GM06990 (cell line): ENCODE data around the gene HIVEP3.

Source experiments
- DNase-seq: peaks from one replicate; pipeline ENCODE4 v3.0.0-alpha.2; 2011; ENCODE audit not compliant: insufficient read length; ENCODE audit errors: extremely low read depth
- H3K27me3 ChIP-seq: replicated peaks from 2 replicates; pipeline ENCODE4 v1.6.0; 2011; ENCODE audit warnings: low read length; ENCODE audit not compliant: control insufficient read depth, insufficient read depth
- H3K36me3 ChIP-seq: 2 replicates; pipeline ENCODE4 v1.5.1; 2011; ENCODE audit warnings: low read length; ENCODE audit not compliant: control insufficient read depth, insufficient read depth
- H3K4me3 ChIP-seq: replicated peaks from 2 replicates; pipeline ENCODE4 v1.5.1; 2011; ENCODE audit warnings: low read depth, mild to moderate bottlenecking, control low read depth, low read length
- TF ChIP-seq, protein P1 (sequence below): IDR thresholded peaks from 2 replicates; pipeline ENCODE4 v1.5.1; 2011; ENCODE audit warnings: low read length, control low read depth, mild to moderate bottlenecking, inconsistent platforms; ENCODE audit not compliant: insufficient read depth, poor library complexity, severe bottlenecking

HIVEP3 gene

DNA sequence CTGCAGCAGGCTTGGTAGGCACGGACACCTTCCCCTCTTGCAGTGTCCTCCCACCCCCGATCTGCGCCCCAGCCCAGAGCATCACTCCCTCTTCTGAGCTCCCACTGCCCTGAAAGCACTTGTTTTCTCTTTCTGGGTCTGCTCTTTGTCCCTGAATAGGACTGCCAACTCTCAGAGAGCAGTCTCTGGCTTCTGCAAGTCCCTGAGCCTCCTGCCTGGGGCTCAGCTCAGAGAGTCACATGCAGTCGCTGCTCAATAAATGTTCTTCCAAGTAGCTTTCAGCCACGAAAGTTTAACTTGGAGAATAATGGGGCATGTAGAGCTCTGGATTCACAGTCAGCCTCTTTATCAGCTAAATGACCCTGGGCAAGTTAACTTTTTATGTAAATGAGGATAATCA lies 205.6 kb downstream of the HIVEP3 start:
- H3K4me3 ChIP-seq, result no peak overlapping the region
- DNase-seq, result no peak
- no peaks in the 10 kb centered on the region for H3K36me3 ChIP-seq
- no peaks in the 10 kb centered on the region for H3K27me3 ChIP-seq
- TF ChIP-seq, protein P1, sequence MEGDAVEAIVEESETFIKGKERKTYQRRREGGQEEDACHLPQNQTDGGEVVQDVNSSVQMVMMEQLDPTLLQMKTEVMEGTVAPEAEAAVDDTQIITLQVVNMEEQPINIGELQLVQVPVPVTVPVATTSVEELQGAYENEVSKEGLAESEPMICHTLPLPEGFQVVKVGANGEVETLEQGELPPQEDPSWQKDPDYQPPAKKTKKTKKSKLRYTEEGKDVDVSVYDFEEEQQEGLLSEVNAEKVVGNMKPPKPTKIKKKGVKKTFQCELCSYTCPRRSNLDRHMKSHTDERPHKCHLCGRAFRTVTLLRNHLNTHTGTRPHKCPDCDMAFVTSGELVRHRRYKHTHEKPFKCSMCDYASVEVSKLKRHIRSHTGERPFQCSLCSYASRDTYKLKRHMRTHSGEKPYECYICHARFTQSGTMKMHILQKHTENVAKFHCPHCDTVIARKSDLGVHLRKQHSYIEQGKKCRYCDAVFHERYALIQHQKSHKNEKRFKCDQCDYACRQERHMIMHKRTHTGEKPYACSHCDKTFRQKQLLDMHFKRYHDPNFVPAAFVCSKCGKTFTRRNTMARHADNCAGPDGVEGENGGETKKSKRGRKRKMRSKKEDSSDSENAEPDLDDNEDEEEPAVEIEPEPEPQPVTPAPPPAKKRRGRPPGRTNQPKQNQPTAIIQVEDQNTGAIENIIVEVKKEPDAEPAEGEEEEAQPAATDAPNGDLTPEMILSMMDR, result no peak

DNA sequence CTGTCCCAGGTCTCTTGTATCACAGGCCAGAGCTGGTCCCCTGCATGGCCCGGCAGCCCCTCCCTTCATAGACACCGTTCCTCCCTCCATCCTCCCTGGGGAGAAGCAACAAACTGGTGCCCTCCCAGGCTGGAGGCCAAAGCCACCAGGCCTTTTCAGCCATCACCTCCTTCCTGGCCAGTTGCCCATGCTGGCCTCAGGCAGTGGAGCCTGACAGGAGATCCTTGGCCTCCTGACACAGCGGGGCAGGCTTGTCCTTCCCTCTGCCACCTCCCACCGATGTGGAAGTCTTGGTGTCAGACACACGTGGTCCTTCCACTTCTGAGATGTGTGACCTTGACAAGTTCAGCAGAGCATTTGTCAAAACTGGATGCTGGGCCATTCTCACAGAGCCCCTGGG lies 206.0 kb downstream of the HIVEP3 start:
- Histone ChIP-seq H3K27me3 (no peaks in the 10 kb centered on the region), H3K4me3 (no peak overlapping the region), H3K36me3 (no peaks in the 10 kb centered on the region)
- TF ChIP-seq, protein P1, result no peak
- DNase-seq, result no peak

DNA sequence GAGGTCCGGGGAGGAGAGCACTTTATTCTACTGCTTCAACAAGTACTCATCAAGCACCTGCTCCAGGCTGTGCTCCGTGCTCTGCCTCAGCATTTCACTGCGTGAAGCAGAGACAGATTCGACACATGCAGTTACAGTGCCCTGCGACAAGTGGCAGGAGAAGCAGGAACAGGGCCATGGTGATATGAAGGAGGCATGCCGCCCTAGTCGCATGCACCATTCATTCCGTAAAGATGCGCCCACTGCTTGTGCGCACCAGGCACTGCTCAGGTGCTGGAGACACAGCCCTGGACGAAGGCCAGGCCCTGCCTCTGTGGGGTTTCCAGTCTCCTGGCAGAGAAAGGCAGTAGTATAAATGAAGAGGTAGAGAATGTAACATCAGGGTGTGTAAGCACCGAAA lies 206.6 kb downstream of the HIVEP3 start:
- H3K4me3 ChIP-seq, result no peak overlapping the region
- DNase-seq, result no peak
- H3K36me3 ChIP-seq, result no peaks in the 10 kb centered on the region
- TF ChIP-seq, protein P1, result no peak
- no peaks in the 10 kb centered on the region for H3K27me3 ChIP-seq

DNA sequence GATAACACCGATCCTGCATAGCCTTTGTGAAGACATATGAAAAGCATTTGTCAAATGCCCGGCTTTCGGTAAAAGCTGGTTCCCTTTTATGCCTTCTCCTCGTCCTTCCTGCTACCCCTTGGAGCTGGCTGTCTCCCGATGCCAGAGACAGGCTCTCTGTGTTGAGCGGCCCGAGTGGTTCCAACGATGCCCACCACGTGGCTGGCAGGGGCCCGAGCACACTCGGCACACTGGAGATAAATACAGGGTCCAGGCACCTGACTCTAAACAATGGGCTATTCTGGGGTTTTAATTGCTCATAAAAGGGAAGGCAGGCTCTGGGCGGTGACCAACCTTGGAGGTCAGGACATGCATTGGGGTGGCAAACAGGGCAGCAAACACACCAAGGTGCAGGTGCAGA lies 207.1 kb downstream of the HIVEP3 start:
- DNase-seq, result no peak
- TF ChIP-seq, protein P1, result no peak
- no peaks in the 10 kb centered on the region for H3K27me3 ChIP-seq
- no peak overlapping the region for H3K4me3 ChIP-seq
- H3K36me3 ChIP-seq, result no peaks in the 10 kb centered on the region

DNA sequence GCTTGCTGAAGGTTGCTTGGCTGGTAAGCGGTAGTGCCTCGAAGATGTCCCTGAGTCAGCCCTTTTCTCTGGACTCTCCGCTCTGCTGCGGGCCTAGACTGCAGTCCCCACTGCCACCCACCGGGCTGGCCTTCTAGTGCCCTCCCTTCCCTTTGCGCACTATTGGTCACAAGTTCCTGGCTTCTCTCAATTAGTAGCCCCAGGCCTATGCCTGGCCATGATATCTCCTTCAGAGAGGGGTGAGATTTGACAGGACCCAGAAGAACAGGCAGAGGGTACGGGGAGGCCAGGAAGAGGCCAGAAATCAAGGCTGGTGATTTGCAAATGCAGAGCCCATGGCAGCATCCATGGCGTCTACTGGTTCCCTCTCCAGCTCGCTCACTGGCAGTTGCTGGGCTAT lies 207.7 kb downstream of the HIVEP3 start:
- Histone ChIP-seq H3K4me3 (no peak overlapping the region), H3K27me3 (no peaks in the 10 kb centered on the region), H3K36me3 (no peaks in the 10 kb centered on the region)
- no peak for DNase-seq
- TF ChIP-seq, protein P1, result no peak

DNA sequence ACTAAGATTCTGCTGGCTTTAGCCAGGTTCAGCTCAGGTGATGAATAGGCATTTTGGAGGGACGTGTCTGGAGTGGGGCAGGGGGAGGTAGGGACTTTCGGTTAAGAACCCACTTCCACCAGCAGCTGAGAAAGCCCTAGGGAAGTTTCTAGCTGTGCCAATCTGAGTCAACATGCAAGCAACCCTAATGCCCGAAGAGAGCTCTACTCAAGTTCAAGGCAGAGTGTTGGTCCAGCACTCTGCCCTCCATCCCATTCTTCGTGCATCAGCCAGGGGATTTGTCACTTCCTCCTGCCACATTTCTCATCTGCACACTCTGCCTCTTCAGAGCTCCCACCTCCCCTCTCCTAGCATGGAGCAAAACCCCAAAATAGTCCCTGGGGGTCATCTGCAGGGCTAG lies 208.8 kb downstream of the HIVEP3 start:
- TF ChIP-seq, protein P1, result no peak
- Histone ChIP-seq H3K36me3 (no peaks in the 10 kb centered on the region), H3K4me3 (no peak overlapping the region), H3K27me3 (no peaks in the 10 kb centered on the region)
- DNase-seq, result no peak
